ENCODE measurements around the gene EBF3.

Gene EBF3

GRCh38 chr10:129963641-129964501 lies at the start of gene EBF3:
Gene EBF3 (minus strand): TSS chr10:129964274. CDS start chr10:129963768, 506 bp downstream.
- H3K27ac ChIP-seq = no peak within 1 kb of the TSS
- peak; percentile 49 for DNase-seq (ENCODE audit: low spot score)
- CTCF ChIA-PET = no interaction called here
- POLR2A ChIA-PET (ENCODE audit: low non-redundant PET) = no interaction called here
- TF ChIP-seq CTCF (conservative IDR thresholded peaks at IDR 0.05; ENCODE audit: low read depth) = no peak

DNA sequence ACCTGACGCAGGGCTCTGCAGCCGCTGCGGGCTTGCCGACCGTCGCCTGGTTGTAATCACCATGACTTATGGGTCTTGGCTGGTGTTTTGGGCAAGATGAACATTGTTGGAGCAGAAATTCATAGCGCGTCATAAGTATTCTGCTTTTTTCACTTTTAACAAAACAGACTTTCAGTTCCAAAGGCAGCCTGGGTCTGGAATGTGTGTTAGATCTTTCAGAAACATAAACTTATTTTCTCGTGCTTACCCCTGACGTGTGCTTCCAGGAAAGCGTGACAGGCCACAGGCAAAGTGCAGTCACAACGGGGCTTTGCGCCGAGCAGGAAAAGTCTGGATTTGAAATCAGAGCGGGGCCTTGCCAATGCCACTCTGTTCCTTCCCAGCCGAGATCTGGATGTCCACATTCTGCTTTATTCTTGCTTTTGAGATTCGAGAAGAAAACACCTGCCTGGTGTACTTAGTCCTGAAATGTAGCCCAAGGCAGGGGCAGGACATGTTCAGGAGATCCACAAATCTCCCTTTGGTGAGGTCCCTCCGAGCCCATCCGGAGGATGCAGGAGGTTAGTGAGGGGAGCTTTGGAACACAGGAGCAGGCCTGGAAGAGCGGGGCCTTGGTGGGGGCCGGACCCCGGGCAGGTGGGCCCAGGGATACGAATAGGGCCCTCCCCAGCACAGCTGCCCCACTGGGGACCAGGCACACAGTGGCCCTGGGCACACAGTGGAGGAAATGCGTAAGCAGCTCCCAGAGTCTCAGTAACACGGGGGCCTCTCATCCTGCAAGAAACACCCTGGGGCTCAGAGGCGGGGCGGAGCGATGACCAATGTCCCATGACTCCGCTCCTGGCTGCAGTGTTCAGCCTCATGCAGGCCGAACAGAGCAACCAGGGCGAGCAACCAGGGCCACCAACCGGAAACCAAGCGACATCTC lies 49.5 kb upstream of the EBF3 start:
- no peak for TF ChIP-seq CTCF (conservative IDR thresholded peaks at IDR 0.05; ENCODE audit: low read depth)
- POLR2A ChIA-PET (ENCODE audit: low non-redundant PET) = no interaction called here
- DNase-seq (ENCODE audit: low spot score) = no peak
- H3K27ac ChIP-seq = no peak overlapping the region
- CTCF ChIA-PET = interaction anchor here (0.6 kb wide), 1 partner anchor 63 kb away, joined by 3 read pairs; no protein-coding TSS in a partner anchor

- ChIA-PET CTCF (interaction anchor here (0.6 to 0.9 kb wide), 2 partner anchors 11 to 123 kb away, joined by 3 to 4 read pairs; no protein-coding TSS in a partner anchor), POLR2A (ENCODE audit: low non-redundant PET) (no interaction called here)
- no peak for DNase-seq (ENCODE audit: low spot score)
- no peak for TF ChIP-seq CTCF (conservative IDR thresholded peaks at IDR 0.05; ENCODE audit: low read depth)
- H3K27ac ChIP-seq = no peak overlapping the region
Measured at GRCh38 chr10:130012129-130012528, 48.1 kb upstream of the EBF3 start.

- DNase-seq (ENCODE audit: low spot score) = no peak
- CTCF ChIA-PET = interaction anchor here (0.5 kb wide), 1 partner anchor 1820 kb away, joined by 4 read pairs; no protein-coding TSS in a partner anchor
- no peak overlapping the region for H3K27ac ChIP-seq
- POLR2A ChIA-PET (ENCODE audit: low non-redundant PET) = no interaction called here
- no peak for TF ChIP-seq CTCF (conservative IDR thresholded peaks at IDR 0.05; ENCODE audit: low read depth)
Measured at GRCh38 chr10:130010653-130011052, 46.6 kb upstream of the EBF3 start.

DNA sequence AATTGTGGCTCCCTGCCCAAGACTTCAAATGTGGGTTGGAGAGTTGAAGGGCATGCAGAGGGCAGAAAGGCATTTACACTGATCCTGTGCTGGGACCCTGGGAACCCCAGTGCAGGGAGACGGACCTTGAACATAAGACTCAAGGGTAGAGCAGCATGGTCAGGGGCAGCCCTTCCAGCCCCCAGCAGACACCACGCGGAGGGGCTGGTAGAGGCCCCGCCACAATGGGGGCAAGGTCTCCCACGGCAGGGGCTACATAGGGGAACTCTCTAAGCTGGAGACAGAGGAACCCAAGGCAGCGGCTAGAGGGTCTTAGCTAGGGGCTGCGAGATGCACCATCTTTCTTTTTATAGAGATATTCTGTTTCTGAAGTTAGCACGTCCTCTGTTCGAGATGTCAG lies 45.2 kb upstream of the EBF3 start:
- no peak overlapping the region for H3K27ac ChIP-seq
- TF ChIP-seq CTCF (conservative IDR thresholded peaks at IDR 0.05; ENCODE audit: low read depth) = no peak
- DNase-seq (ENCODE audit: low spot score) = no peak
- CTCF ChIA-PET = no interaction called here
- POLR2A ChIA-PET (ENCODE audit: low non-redundant PET) = no interaction called here
